GM19467 (cell line): ENCODE results near the gene IFRD1.
"Not testable (repeated sequence)": the region's sequence is repeated elsewhere in the genome, so short reads cannot be mapped to it uniquely, and the experiment has no call there.

Experiments used
- ATAC-seq: cut with Tn5 transposase; IDR thresholded peaks from one replicate; pipeline ENCODE4 v1.9.1; 2021; ENCODE audit warnings: mild to moderate bottlenecking, moderate library complexity; ENCODE audit not compliant: unreplicated experiment

IFRD1 gene

DNA sequence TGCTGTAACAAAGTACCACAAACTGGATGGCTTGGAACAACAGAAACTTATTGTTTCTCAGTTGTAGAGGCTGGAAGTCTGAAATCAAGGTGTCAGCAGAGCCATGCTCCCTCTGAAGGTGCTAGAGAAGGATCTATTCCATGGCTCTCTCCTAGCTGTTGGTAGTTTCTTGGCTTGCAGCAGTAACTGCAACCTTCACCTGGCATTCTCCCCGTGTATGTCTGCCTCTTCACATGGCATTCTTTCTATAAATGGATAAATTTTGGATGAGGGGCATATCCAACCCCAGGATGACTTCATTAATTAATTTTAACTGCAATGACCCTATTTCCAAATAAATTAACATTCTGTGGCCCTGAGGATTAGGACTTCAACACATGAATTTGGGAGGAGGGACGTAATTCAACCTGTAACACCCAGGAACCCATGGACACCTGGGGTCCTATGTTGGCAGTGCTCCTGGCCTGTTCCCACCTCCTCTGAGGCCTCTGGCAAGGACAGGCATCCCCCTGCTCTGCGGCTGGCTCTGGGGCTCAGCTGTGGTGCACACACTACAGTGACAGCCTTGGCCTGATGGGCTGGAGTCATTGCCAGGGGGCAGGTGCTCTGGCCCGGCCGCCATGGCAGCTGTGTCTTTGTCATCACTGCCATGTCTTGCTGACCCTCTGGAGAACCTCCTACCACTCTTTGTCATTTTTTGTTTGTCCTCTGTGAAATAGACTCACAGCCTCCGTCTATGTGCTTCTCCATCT is 61.4 kb downstream of the IFRD1 start:
- ATAC-seq = no peak

DNA sequence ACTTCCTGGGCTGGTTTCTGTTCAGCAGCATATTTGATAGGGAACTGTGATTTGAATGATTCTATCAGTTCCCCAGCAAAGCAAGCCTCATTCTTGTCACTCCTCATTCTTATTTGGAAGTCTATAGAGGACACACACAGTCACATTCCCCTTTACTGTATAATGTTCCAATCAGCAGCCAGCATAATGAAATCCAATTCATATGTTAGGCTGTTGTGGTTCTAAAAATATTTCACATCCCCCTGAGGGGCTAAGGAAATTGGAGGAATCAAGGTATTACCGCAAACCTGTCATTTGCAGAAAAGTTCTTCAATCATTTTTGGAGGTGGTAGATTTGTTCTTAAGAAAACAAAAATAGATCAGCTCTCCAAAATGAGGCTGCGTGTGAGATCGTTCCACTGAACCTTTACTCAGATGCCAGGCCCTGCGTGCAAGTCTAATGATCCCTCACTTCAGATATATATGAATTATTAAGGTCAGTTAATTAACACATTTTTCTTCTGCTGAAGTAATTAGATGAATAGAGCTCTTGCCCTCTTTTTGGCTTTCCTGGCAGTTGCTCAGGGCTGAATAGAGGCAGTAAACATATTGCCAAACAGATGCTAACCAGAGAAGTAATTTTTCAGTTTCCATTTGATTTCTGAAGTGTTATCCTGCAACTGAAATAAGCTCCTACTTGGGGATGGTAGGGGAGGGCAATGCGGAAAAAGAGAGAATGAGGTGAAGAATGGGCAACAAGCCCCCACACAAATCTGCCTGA is 62.4 kb downstream of the IFRD1 start:
- no peak for ATAC-seq

DNA sequence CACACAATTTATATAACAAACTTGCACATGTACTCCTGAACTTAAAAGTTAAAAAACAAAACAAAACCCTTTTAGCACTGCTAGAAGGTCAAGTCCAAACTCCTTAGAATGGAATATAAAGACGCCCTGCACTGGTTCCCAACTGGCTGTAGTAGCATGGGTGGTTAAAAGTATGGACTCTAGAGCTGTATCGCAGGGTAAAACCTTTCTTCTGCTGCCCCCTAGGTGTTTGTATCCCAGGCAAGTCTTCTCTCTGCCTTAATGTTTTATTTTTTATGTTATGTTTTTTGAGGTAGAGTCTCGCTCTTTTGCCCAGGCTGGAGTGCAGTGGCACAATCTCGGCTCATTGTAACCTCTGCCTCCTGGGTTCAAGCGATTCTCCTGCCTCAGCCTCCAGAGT is 65.7 kb downstream of the IFRD1 start:
- ATAC-seq = no peak

DNA sequence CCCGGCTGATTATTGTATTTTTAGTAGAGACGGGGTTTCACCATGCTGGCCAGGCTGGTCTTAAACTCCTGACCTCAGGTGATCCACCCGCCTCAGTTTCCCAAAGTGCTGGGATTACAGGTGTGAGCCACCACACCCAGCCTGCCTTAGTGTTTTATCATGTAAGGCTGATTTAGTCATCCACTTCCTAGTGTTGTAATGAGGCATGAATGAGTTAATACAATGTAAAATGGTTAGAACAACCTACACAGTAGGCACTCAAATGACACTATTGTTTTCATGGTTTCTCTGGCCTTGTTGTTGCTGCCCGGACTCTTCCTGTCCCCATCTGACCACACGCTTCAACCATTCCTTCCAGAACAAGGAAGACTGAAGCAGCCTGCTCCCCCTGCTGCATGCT is 66.2 kb downstream of the IFRD1 start:
- ATAC-seq = not testable (repeated sequence)

DNA sequence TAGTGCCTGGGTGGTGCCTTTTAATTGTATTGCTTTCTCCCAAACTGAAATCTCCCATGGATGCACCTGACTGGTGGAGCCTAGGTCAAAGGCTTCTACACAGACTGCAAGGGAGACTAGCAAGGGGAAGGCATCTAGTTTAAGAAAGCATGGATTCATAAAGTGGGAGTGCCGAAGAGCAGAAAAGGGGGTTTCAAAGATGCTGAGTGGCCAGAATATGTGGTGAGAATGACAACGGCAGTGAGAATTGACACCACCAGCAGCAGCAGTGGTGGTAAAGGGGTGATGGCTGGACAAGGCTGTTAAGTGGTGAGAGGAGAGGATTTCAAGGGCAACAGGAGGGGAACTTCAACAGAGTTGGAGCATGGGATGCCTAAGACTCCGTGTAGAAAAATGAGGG is 67.2 kb downstream of the IFRD1 start:
- ATAC-seq = no peak

DNA sequence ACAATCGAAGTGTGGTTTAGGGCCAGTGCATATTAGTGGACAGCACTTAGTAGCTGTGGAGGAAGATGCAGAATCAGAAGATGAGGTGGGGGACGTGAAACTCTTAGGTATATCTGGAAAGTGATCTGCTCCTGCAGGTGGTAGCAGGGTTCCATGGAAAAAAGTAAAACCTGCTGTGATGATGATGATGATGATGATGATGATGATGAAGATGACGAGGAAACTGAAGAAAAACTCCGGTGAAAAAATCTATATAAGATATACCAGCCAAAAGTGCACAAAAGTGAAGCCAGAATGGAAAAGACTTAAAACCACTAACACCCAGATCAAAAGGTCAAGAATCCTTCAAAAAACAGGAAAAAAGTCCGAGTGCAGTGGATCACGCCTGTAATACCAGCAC is 70.5 kb downstream of the IFRD1 start:
- no peak for ATAC-seq

DNA sequence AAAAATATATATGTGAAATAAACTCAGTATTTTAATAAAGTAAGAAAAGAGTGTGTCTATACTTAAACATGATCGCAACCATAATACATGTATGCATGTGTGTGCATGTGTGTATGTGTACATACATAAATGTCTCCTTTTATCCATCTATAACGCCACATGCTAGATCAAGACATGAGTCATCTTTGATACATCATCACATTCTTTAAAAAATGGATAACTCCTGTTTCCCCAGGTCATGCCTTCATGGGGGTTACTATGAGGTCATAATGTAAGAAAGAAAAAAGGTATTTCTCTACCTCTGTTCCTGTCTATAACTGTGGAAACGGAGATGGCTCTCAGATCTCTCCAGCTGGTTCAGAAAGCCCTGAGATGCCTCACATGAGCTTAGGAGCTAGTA is 71.7 kb downstream of the IFRD1 start:
- ATAC-seq = no peak

DNA sequence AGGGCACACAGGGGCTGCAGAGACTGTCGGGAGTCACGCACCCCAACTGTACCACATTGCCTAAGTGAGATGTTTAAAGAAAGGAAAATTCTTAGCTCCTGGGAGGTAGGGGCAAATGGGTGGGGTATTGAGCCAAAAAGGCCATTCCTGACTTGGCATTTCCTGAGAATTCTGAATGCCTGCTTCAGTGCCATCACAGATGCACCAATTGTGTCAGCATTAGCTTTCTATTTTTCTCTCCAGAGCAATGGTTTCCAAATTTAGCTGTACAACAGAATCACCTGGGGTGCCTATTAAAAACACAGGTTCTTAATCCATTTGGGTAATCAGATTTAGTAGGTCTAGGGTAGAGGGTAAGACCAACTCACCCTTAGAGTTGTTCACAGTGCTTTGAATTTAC is 73.6 kb downstream of the IFRD1 start:
- no peak for ATAC-seq
